Fibroblast of peridontal ligament (primary cell): ENCODE measurements around the gene APOLD1.
"Not testable (repeated sequence)": the region's sequence is repeated elsewhere in the genome, so short reads cannot be mapped to it uniquely, and the experiment has no call there.

Source experiments
- DNase-seq: peaks from one replicate; pipeline ENCODE4 v3.0.0-alpha.2; 2010; ENCODE audit errors: extremely low read depth

Gene APOLD1

GRCh38 chr12:12784911-12785814 lies at the start of gene APOLD1:
Gene APOLD1 (plus strand): TSS chr12:12785659. CDS start chr12:12785692, 33 bp downstream.
- DNase-seq, result no peak

DNA sequence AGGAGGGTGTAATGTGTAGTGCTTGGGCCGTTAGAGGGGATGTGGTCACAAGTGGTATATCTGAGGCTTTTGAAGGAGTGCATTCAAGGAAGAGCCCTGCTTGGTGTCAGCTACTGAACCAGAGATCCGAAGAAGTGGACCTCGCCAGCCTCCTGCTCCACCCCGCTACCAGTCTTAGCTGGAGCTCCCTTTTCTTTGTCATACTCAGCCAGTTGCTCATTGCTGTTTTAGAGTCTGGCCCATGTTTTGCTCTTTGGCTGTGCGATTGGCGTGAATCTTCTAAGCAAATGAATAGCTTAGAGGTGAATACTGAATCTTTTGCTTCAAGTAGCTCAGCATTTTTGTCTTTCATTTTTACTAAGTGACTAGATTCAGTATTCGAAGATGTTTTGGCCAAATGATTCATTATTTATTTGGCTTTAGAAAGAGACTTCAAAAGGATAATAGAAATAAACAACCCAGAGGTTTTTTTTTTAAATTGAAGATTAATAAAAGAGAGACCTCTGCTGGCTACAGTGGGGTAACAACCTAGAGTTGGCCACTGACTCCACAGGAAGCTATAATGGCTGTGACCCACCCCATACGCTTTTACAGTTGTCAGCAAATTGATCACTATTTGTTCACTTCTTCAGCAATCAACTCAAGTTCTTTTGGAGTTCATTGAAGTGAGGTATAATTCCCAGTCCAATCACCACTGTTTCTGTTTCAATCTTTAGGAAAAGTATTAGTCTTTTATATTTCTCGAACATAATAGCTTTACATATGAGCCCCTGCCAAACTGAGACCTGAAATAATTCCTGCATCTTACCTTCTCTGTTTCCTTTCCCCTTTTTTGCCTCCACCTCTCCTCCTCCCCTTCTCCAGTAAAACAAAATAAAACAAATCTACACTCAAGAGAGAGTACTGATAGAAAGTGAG lies 48.4 kb upstream of the APOLD1 start:
- DNase-seq, result peak; percentile 71

DNA sequence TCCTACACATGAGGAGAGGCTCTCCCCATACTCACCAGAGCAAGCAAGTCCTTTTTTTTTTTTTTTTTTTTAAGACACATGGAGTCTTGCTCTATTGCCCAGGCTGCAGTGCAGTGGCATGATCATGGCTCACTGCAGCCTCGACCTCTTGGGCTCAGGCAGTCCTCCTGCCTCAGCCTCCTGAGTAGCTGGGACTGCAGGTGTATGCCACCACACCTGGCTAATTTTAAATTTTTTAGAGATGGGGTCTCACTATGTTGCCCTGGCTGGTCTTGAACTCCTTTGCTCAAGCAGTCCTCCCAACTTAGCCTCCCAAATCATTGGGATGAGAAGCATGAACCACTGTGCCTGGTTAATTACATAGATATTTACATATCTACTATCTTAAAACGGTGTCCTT lies 47.3 kb upstream of the APOLD1 start:
- DNase-seq, result not testable (repeated sequence)

DNA sequence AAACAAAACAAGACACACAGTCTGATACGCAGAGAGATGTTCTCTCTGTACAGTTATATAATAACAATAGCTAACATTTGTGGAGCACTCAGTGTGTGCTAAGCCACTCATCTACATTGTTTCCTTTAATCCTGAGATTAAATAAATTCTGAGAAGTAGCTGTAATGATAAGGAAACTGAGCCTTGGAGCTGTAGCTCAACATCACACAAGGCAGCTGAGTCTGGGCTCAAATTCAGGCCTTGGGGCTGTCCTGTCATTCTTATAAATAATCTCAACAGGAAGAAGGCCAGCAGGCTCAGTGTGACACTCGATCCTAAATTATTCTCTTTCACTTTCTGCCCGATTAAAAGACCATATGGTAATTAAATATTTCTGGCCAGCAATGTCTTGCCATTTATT lies 43.8 kb upstream of the APOLD1 start:
- peak; percentile 34 for DNase-seq

DNA sequence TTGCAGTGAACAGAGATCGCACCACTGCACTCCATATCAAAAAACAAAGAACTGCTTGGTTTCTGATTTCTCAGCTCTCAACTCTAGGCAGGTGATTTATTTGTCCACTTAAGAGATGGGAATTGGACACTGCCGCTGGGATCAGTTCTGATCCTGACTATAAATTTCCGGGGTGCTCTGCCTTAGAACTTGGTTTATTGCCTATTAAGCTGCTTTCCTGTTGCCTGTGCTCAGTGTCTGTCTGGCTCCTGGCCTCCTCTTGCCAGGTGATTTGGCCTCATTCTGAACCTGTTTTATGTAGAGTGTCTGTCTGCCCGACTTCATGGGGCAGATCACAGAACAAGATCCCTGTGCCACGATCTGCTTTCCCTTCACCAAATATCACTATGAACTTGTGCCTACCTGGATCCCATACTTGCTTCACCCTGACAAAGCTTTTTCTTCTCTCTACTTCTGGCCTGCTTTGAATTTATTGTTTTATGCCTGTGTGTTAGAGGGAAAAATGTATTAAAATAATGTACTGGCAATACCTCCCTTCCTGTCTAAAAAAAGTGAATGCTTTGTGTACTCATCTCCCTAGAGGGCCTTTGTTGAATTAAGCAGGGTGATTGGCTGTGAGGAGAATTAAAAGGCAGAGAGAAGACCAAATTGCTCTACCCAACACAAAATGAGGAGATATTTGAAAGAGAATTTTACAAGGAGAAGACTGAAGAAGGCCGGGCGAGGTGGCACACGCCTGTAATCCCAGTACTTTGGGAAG lies 40.7 kb upstream of the APOLD1 start:
- no peak for DNase-seq

- DNase-seq, result no peak
Observed at GRCh38 chr12:12745576-12746211, 39.8 kb upstream of the APOLD1 start.

- no peak for DNase-seq
Observed at GRCh38 chr12:12747278-12747677, 38.2 kb upstream of the APOLD1 start.

- no peak for DNase-seq
Observed at GRCh38 chr12:12748044-12748443, 37.4 kb upstream of the APOLD1 start.

DNA sequence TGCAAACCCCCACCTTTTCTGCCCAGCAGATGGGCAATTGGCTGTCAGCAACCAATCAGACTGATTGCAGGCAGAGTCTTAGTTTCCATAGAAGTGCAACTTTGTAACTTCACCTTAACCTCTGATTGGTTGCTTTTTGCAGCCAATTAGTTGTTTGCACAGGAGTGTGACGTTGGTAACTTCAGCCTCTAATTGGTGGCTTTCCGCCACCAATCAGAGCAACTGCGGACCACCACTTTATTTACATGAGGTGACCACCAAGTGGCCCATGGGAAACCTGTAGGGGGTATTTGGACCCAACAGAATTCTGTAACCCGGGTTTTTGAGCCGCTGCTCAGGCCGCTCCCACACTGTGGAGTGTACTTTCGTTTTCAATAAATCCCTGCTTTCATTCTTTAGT lies 36.0 kb upstream of the APOLD1 start:
- peak; percentile 100 for DNase-seq

GRCh38 chr12:12755923-12756322 lies 29.5 kb upstream of the APOLD1 start:
- peak; percentile 27 for DNase-seq

DNA sequence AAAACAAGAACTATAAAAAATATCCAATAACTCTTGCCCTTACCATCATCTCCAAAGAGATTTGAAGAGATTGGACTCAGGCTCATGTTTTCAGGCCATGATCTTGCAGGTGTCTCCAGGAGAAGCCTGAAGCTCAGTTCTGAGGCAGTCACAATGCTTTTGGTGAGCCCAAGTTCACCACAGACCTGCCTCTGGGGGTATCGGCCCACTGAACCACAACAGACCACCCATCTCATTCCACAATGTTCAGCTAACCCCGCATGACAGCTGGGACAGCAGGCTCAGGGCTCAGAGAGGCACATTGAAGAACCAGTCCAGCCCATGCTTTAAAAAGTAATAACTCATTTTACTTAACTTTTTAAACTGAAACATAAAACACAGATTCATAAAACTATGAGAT lies 28.3 kb upstream of the APOLD1 start:
- DNase-seq, result no peak

DNA sequence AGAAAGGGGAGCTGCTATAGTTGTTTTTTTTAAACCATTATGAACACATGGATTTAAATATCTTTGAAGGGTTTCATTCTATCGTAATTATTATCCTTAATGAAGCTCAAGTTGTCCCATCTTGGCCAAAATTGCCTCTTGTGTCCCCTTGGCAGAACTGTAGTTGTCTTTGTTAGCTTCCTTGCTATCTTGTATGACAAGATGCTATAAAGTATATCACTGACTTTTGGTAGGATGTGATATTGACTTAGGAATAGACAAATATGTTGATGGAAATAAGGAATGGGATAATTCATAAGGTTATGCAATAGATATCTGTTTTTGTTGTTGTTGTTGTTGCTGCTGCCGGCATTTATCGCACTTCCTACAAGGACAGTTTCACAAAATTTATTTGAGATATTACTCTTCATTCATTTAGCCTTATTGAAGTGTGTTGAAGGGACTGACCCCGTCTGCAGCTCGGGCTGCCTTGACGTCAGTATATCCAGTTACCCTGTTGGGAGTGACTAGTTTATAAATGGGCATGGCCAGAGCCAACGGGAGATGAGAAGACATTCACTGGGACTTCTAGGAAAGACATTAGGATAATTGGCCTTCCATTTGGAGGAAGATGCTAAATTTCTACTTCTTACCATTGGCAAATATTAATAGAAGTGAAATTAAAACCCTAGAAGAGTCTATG lies 26.1 kb upstream of the APOLD1 start:
- no peak for DNase-seq

DNA sequence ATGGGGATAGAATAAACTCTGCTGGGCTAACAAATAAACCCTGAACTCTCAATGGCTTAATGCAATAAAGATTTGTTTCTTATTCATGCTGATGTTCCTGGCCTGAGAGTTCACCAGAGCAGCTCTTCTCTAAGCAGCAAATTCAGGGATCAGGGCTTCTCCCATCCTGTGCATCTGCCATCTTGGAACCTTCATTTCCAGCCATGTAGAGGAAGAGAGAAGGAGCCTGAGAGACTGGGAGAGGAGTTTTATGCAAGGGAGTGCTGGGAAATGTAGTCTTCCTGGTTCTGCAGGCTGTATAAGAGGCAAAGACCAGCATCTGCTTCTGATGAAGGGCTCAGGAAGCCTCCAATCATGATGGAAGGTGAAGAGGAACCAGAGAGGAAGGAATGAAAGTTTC lies 20.6 kb upstream of the APOLD1 start:
- DNase-seq, result no peak

GRCh38 chr12:12770262-12770661 lies 15.2 kb upstream of the APOLD1 start:
- DNase-seq, result no peak

DNA sequence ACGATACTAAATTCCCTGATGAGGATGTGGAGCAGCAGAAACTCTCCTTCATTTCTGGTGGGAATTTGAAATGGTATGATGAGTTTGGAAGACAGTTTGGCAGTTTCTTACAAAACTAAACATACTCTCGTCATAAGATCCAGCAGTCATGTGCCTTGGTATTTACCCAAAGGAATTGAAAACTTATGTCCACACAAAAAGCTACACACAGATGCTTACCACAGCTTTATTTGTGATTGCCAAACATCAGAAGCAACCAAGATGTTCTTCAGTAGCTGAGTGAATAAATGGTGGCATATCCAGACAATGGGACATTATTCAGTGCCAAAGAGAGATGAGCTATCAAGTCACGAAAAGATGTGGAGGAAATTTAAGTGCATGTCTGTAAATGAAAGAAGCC lies 10.7 kb upstream of the APOLD1 start:
- peak; percentile 87 for DNase-seq

- DNase-seq, result no peak
Observed at GRCh38 chr12:12776261-12776660, 9.2 kb upstream of the APOLD1 start.

GRCh38 chr12:12777092-12777491 lies 8.4 kb upstream of the APOLD1 start:
- no peak for DNase-seq

GRCh38 chr12:12779007-12779406 lies 6.5 kb upstream of the APOLD1 start:
- no peak for DNase-seq

DNA sequence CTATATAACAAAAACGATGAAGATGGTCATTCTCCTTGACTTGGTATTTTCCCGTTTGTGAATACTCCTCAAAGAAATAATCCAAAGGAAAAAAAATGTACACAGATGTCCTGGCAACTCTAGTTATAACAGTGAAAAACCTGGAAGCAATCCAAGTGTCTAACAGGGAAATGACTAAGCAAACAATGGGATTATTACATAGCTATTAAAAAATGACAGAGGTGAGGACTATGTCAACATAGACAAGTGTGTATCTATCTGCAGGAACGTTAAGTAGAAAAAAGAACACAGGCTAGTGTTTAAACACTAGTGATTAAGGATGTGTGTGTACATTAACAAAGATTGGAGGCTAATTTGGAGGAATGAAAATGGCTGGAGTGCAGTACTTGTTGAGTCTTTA lies 5.9 kb upstream of the APOLD1 start:
- DNase-seq, result peak; percentile 87

GRCh38 chr12:12784116-12784515 lies 1.3 kb upstream of the APOLD1 start:
- no peak for DNase-seq

DNA sequence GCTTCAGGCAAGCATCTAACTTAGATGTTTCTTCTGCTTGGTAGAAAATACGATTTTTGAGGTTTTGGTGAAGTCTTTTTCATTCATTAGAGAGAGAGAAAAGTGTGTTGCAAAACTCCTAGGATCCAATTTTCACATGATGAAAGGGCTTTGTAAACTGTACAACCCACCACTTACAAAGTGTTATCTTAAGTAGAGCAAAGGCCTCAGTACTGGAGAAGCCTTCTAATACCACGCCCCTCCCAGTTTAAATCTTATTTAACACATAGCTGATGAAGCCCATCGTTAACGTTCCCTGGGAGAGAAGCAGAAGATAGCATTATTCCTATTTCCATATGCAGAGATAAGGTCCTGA lies 869 bp downstream of the APOLD1 start:
- peak; percentile 67 for DNase-seq
